Kidney (tissue), 14 donors: Measurements from ENCODE around the gene MPL. TPM values are rescaled to one million over a fixed set of nuclear protein-coding genes. Genes with fewer than 3 reads are reported as not detected.

Source experiments
- DNase-seq, 5 donors: peaks; one replicate each; pipeline ENCODE4 v3.0.0-alpha.2; 2013 to 2020
- FAIRE-seq: peaks from 2 replicates; lab custom pipeline; 2012; peaks lifted over from hg19 to GRCh38; lab: Jason Lieb, UNC
- H3K27ac ChIP-seq, 2 donors: one replicate each; pipeline ENCODE4 v1.7.0; 2013; ENCODE audit warnings: low read depth in 2 of 2, low read length in 2 of 2, inconsistent platforms in 1 of 2
- H3K27me3 ChIP-seq: one replicate; pipeline ENCODE4 v1.7.1; 2013; ENCODE audit warnings: low read length, inconsistent platforms; ENCODE audit not compliant: control insufficient read depth, insufficient read depth
- H3K36me3 ChIP-seq, 3 donors: one replicate each; pipeline versions ENCODE4 v1.7.0 to v1.7.1; 2013; ENCODE audit warnings: low read length in 3 of 3, control low read depth in 1 of 3, inconsistent platforms in 1 of 3; ENCODE audit not compliant: insufficient read depth in 3 of 3, control insufficient read depth in 2 of 3
- H3K4me1 ChIP-seq, 3 donors: one replicate each; pipeline versions ENCODE4 v1.7.0 to v1.7.1; 2013; ENCODE audit warnings: low read length in 3 of 3, inconsistent platforms in 1 of 3, low read depth in 1 of 3; ENCODE audit not compliant: control insufficient read depth in 2 of 3, insufficient read depth in 2 of 3
- H3K4me3 ChIP-seq, 3 donors: one replicate each; pipeline versions ENCODE4 v1.7.0 to v1.8.1; 2013; ENCODE audit warnings: low read length in 3 of 3, control low read depth in 1 of 3, inconsistent platforms in 1 of 3
- H3K9ac ChIP-seq, 3 donors: one replicate each; pipeline versions ENCODE4 v1.7.0 to v1.7.1; 2013; ENCODE audit warnings: low read length in 3 of 3, control low read depth in 1 of 3, inconsistent platforms in 1 of 3
- H3K9me3 ChIP-seq, 3 donors: one replicate each; pipeline versions ENCODE4 v1.7.0 to v1.7.1; 2013; ENCODE audit warnings: low read length in 3 of 3, control low read depth in 1 of 3, inconsistent platforms in 1 of 3; ENCODE audit not compliant: control insufficient read depth in 2 of 3, insufficient read depth in 1 of 3
- intact Hi-C: fragments of 100-400 bp; cut with DNase I; formaldehyde crosslinking; loops from one replicate; pipeline ENCODE4 v1.11.1; 2022
- polyA plus RNA-seq: library from polyadenylated mRNA; stranded (reverse); fragments of 350-450 nt; fragmentation: Illumina TruSeq; extraction: RNeasy Lipid Tissue Mini Kit (QIAGEN cat#74804); gene quantifications from one replicate; pipeline ENCODE4 v1.2.3, GENCODE V29; 2014; ENCODE audit warnings: low read depth, low replicate concordance; ENCODE audit not compliant: insufficient read depth
- total RNA-seq: library from RNA; stranded (reverse); fragmentation: NEBNext Ultra II Directional; extraction: Animal tissue kit (Norgen Biotek cat#: 25700); gene quantifications from one replicate; pipeline ENCODE4 v1.2.1, GENCODE V29; 2021
- TF ChIP-seq, protein P1 (sequence below): IDR thresholded peaks from 3 replicates; pipeline ENCODE4 v1.5.1; 2012; ENCODE audit warnings: mild to moderate bottlenecking, moderate library complexity, borderline replicate concordance; ENCODE audit not compliant: insufficient read depth; ENCODE audit errors: extremely low read depth
- donor health status: control.
- donor health status: control.
- donor health status: control.
- donor health status: control.
- donor health status: control.
- donor health status: DM: yes; HTN: yes; CAD: no.
- donor health status: Normal renal cell carcinoma (clear cell type).

MPL gene
- total and polyA plus RNA-seq, 2 donors from 2014 or later: 0.25 TPM; not detected in 1

DNA sequence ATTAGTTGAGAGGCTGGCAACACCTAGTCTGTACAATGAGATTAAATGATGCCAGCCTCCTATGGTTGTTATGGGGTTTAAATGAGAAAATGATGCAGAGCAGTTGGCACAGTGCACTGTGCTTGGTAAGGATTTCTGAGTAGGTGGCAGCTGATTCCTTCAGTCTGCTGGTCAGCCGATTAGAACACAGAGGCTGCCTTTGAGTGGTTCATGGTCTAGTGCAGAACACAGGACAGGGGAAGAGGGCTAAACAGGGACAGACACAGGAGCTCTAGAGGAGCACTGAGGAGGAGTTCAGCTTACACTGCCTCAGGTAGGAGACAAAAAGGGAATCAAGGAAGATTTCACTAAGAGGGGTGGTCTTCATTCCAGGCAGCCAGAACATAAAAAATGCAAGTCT, 35.4 kb upstream of the MPL start:
- no peak for FAIRE-seq
- H3K9ac ChIP-seq: no peak overlapping the region
- H3K27ac ChIP-seq: no peak overlapping the region
- no peaks in the 10 kb centered on the region for H3K36me3 ChIP-seq
- TF ChIP-seq, protein P1, sequence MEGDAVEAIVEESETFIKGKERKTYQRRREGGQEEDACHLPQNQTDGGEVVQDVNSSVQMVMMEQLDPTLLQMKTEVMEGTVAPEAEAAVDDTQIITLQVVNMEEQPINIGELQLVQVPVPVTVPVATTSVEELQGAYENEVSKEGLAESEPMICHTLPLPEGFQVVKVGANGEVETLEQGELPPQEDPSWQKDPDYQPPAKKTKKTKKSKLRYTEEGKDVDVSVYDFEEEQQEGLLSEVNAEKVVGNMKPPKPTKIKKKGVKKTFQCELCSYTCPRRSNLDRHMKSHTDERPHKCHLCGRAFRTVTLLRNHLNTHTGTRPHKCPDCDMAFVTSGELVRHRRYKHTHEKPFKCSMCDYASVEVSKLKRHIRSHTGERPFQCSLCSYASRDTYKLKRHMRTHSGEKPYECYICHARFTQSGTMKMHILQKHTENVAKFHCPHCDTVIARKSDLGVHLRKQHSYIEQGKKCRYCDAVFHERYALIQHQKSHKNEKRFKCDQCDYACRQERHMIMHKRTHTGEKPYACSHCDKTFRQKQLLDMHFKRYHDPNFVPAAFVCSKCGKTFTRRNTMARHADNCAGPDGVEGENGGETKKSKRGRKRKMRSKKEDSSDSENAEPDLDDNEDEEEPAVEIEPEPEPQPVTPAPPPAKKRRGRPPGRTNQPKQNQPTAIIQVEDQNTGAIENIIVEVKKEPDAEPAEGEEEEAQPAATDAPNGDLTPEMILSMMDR: no peak
- intact Hi-C loops: no loop called here
- H3K4me3 ChIP-seq: peak overlapping the region in 1 of 3 donors; percentile 23
- H3K9me3 ChIP-seq: no peaks in the 10 kb centered on the region
- no peak for DNase-seq
- H3K27me3 ChIP-seq: no peaks in the 10 kb centered on the region
- peaks cover 0 to 12% (median 4%) of the 10 kb centered on the region in 3 donors for H3K4me1 ChIP-seq

GRCh38 chr1:43302721-43303470, 34.7 kb upstream of the MPL start:
- no peak overlapping the region for H3K9ac ChIP-seq

GRCh38 chr1:43303471-43304313, 33.9 kb upstream of the MPL start:
- FAIRE-seq: no peak
- no peak overlapping the region for H3K9ac ChIP-seq

More at GRCh38 chr1:43302721-43303470, 34.7 kb upstream of the MPL start:
- FAIRE-seq: no peak
- Histone ChIP-seq H3K36me3 (no peaks in the 10 kb centered on the region), H3K9me3 (no peaks in the 10 kb centered on the region), H3K27ac (no peak overlapping the region), H3K4me1 (peaks cover 0 to 12% (median 4%) of the 10 kb centered on the region in 3 donors), H3K27me3 (no peaks in the 10 kb centered on the region), H3K4me3 (peak overlapping the region in 1 of 3 donors; percentile 23)
- TF ChIP-seq, protein P1: no peak
- intact Hi-C loops: no loop called here
- DNase-seq: peak in 1 of 5 donors; percentile 34

More at GRCh38 chr1:43303471-43304313, 33.9 kb upstream of the MPL start:
- Histone ChIP-seq H3K27me3 (no peaks in the 10 kb centered on the region), H3K27ac (peak overlapping the region; percentile 1 to 23), H3K4me3 (peak overlapping the region in 1 of 3 donors; percentile 23), H3K36me3 (no peaks in the 10 kb centered on the region), H3K4me1 (peaks cover 0 to 12% (median 4%) of the 10 kb centered on the region in 3 donors), H3K9me3 (no peaks in the 10 kb centered on the region)
- DNase-seq: peak in 1 of 5 donors; percentile 37
- intact Hi-C loops: no loop called here
- TF ChIP-seq, protein P1: no peak
